IMR-90 (cell line): ENCODE results near the gene COLGALT1. TPM values are rescaled to one million over a fixed set of nuclear protein-coding genes. Genes with fewer than 3 reads are reported as not detected.

ENCODE experiments used
- ATAC-seq: fragments of 200-7000 bp; cut with Tn5 transposase; 2 replicates; pipeline ENCODE4 v1.9.1; 2020; ENCODE audit warnings: low read depth, mild to moderate bottlenecking, moderate library complexity
- BruUV-seq: library from RNA; stranded (reverse); fragments of 400-500 nt; replicated peaks from 2 replicates; lab custom pipeline; 2021; lab: Mats Ljungman, UMichigan
- CTCF ChIA-PET: fragments of 300-600 bp; formaldehyde crosslinking; extraction: SDS; loops from one replicate; lab custom pipeline; 2021; ENCODE audit warnings: antibody characterized with exemption; lab: Yijun Ruan, JAX
- POLR2A ChIA-PET: fragments of 300-600 bp; sonication (Branson Sonifier 250); formaldehyde crosslinking; loops from one replicate; lab custom pipeline; 2022; ENCODE audit warnings: antibody characterized with exemption; ENCODE audit not compliant: unreplicated experiment; lab: Charles Lee
- DNase-seq: peaks from one replicate; pipeline ENCODE4 v3.0.0; 2013
- H2AFZ ChIP-seq: replicated peaks from 2 replicates; pipeline ENCODE3; 2013; ENCODE audit warnings: low read length, mild to moderate bottlenecking; ENCODE audit not compliant: poor library complexity
- H2AK5ac ChIP-seq: 2 replicates; pipeline ENCODE4 v1.6.1; 2013; ENCODE audit warnings: low read depth, low read length, inconsistent platforms
- H2AK9ac ChIP-seq: replicated peaks from 2 replicates; pipeline ENCODE3; 2013; ENCODE audit warnings: mild to moderate bottlenecking, low read depth, low read length, moderate library complexity; ENCODE audit not compliant: poor library complexity
- H2BK120ac ChIP-seq: 2 replicates; pipeline ENCODE4 v1.6.1; 2013; ENCODE audit warnings: low read depth, low read length, inconsistent platforms
- H2BK15ac ChIP-seq: 3 replicates; pipeline ENCODE4 v1.6.1; 2013; ENCODE audit warnings: low read depth, low read length, inconsistent platforms
- H2BK20ac ChIP-seq: 2 replicates; pipeline ENCODE4 v1.6.1; 2013; ENCODE audit warnings: low read depth, mild to moderate bottlenecking, inconsistent platforms, low read length, moderate library complexity
- H2BK5ac ChIP-seq: 2 replicates; pipeline ENCODE4 v1.6.1; 2013; ENCODE audit warnings: mild to moderate bottlenecking, low read depth, low read length, inconsistent platforms; ENCODE audit not compliant: poor library complexity, severe bottlenecking
- H3K14ac ChIP-seq: replicated peaks from 2 replicates; pipeline ENCODE4 v1.6.1; 2013; ENCODE audit warnings: low read depth, low read length, inconsistent platforms
- H3K18ac ChIP-seq: 2 replicates; pipeline ENCODE4 v1.6.1; 2013; ENCODE audit warnings: low read depth, low read length, control low read depth
- H3K23ac ChIP-seq: 2 replicates; pipeline ENCODE4 v1.6.1; 2013; ENCODE audit warnings: low read depth, low read length, inconsistent platforms
- H3K27ac ChIP-seq: 2 replicates; pipeline ENCODE4 v1.5.1; 2013; ENCODE audit warnings: mild to moderate bottlenecking, control low read depth, low read length; ENCODE audit not compliant: insufficient read depth
- H3K27me3 ChIP-seq: 2 replicates; pipeline ENCODE4 v1.6.1; 2013; ENCODE audit warnings: low read length; ENCODE audit not compliant: control insufficient read depth, insufficient read depth
- H3K36me3 ChIP-seq: 2 replicates; pipeline ENCODE4 v1.6.1; 2013; ENCODE audit warnings: low read length, mixed read lengths; ENCODE audit not compliant: control insufficient read depth, insufficient read depth
- H3K4ac ChIP-seq: 2 replicates; pipeline ENCODE4 v1.6.1; 2013; ENCODE audit warnings: low read depth, low read length, inconsistent platforms
- H3K4me1 ChIP-seq: 2 replicates; pipeline ENCODE4 v1.6.1; 2013; ENCODE audit warnings: low read length, mixed read lengths; ENCODE audit not compliant: control insufficient read depth, insufficient read depth
- H3K4me2 ChIP-seq: 2 replicates; pipeline ENCODE4 v1.6.1; 2013; ENCODE audit warnings: low read depth, mild to moderate bottlenecking, control low read depth, low read length, moderate library complexity
- H3K4me3 ChIP-seq: 2 replicates; pipeline ENCODE4 v1.5.1; 2013; ENCODE audit warnings: low read depth, mild to moderate bottlenecking, control low read depth, low read length, moderate library complexity; ENCODE audit not compliant: insufficient read depth
- H3K56ac ChIP-seq: 2 replicates; pipeline ENCODE4 v1.6.1; 2013; ENCODE audit warnings: low read length, inconsistent platforms; ENCODE audit not compliant: insufficient read depth; ENCODE audit errors: extremely low read depth
- H3K79me1 ChIP-seq, 2 experiments: 2 replicates each; pipeline ENCODE4 v1.6.1; 2013; ENCODE audit warnings: low read length in 2 of 2, inconsistent platforms in 1 of 2, low read depth in 1 of 2
- H3K9ac ChIP-seq: 2 replicates; pipeline ENCODE4 v1.6.1; 2013; ENCODE audit warnings: low read depth, low read length, control low read depth
- H3K9me1 ChIP-seq: 2 replicates; pipeline ENCODE4 v1.6.1; 2013; ENCODE audit warnings: low read length, inconsistent platforms; ENCODE audit not compliant: insufficient read depth
- H3K9me3 ChIP-seq: 2 replicates; pipeline ENCODE4 v1.6.1; 2013; ENCODE audit warnings: low read length; ENCODE audit not compliant: control insufficient read depth, insufficient read depth
- H4K20me1 ChIP-seq: 2 replicates; pipeline ENCODE4 v1.6.1; 2013; ENCODE audit warnings: low read length, inconsistent platforms; ENCODE audit not compliant: insufficient read depth
- H4K5ac ChIP-seq: 2 replicates; pipeline ENCODE4 v1.6.1; 2013; ENCODE audit warnings: mild to moderate bottlenecking, low read depth, low read length, control low read depth
- H4K8ac ChIP-seq, 2 experiments: 2 replicates each; pipeline ENCODE4 v1.6.1; 2013; ENCODE audit warnings: low read depth in 2 of 2, low read length in 2 of 2, control low read depth in 1 of 2, inconsistent platforms in 1 of 2
- H4K91ac ChIP-seq: 2 replicates; pipeline ENCODE4 v1.6.1; 2013; ENCODE audit warnings: low read depth, low read length, inconsistent platforms; ENCODE audit not compliant: insufficient read depth
- RCOR1 ChIP-seq: IDR thresholded peaks from 2 replicates; pipeline ENCODE4 v1.6.1; 2012; ENCODE audit warnings: mild to moderate bottlenecking, low read length, improper control_type of control experiment; ENCODE audit not compliant: insufficient replicate concordance
- WGBS, 2 experiments: methylation state at CpG; one replicate each; pipeline versions ENCODE4 v1.1.5 to v1.1.7; 2013; ENCODE audit warnings: missing lambda C conversion rate in 2 of 2; ENCODE audit not compliant: insufficient read length in 1 of 2; ENCODE audit errors: extremely low coverage in 2 of 2; 5-methylcytosine and 5-hydroxymethylcytosine counted together
- dilution Hi-C: fragments of 300-500 bp; cut with HindIII; formaldehyde crosslinking; loops from one replicate; pipeline ENCODE4 v1.14.3; 2018; ENCODE audit warnings: low sequenced_read_pairs; ENCODE audit not compliant: unreplicated experiment
- in situ Hi-C: fragments of 300-500 bp; cut with MboI; formaldehyde crosslinking; loops from 3 replicates; pipeline ENCODE4 v1.14.3; 2019; ENCODE audit warnings: low sequenced_read_pairs, inconsistent platforms, mixed read lengths
- intact Hi-C: fragments of 100-400 bp; cut with micrococcal nuclease; formaldehyde crosslinking; loops from 2 replicates; pipeline ENCODE4 v1.10.0; 2022
- polyA plus RNA-seq, 3 experiments: library from polyadenylated mRNA; depleted of rRNA; stranded (reverse); fragments of >200 nt; gene quantifications; 2 replicates each; pipeline ENCODE4 v1.2.3, GENCODE V29; 2012; ENCODE audit warnings: low replicate concordance in 1 of 3
- total RNA-seq: library from RNA; depleted of rRNA; stranded (reverse); fragments of >200 nt; gene quantifications from 2 replicates; pipeline ENCODE4 v1.2.3, GENCODE V29; 2012

Gene COLGALT1
- total and polyA plus RNA-seq, 2 of the 4 experiments (the other 2 are of a cell fraction), result 77.1 to 117 TPM

GRCh38 chr19:17598953-17599352, 43.5 kb downstream of the COLGALT1 start:
- WGBS, 2 experiments, result 85% methylated on average over 4 of the region's 9 CpGs; no CpG with 5 or more reads in 1 of the 2 experiments
- dilution Hi-C loops (no loop called here), intact Hi-C loops (no loop called here), in situ Hi-C loops (no loop called here)
- Histone ChIP-seq H3K4me1 (no peaks in the 10 kb centered on the region), H4K8ac (no peak overlapping the region), H3K9ac (no peak overlapping the region), H2BK20ac (no peak overlapping the region), H3K56ac (no peak overlapping the region), H2AFZ (no peak overlapping the region), H2BK5ac (no peak overlapping the region), H3K79me1 (no peaks in the 10 kb centered on the region), H3K14ac (no peak overlapping the region), H3K9me1 (no peaks in the 10 kb centered on the region), H3K4me2 (no peak overlapping the region), H3K9me3 (no peaks in the 10 kb centered on the region), H3K27me3 (peaks cover 33% of the 10 kb centered on the region), H4K91ac (no peak overlapping the region), H4K5ac (no peak overlapping the region), H2BK15ac (no peak overlapping the region), H3K4ac (no peak overlapping the region), H2AK9ac (no peak overlapping the region), H2AK5ac (no peak overlapping the region), H4K20me1 (no peaks in the 10 kb centered on the region), H2BK120ac (no peak overlapping the region), H3K23ac (no peak overlapping the region), H3K27ac (no peak overlapping the region), H3K36me3 (no peaks in the 10 kb centered on the region), H3K4me3 (no peak overlapping the region), H3K18ac (no peak overlapping the region)
- CTCF ChIA-PET, result no interaction called here
- no peak for DNase-seq
- no peak for TF ChIP-seq RCOR1
- BruUV-seq, result no TSS peak
- POLR2A ChIA-PET, result no interaction called here
- no peak for ATAC-seq
